Peyer's patch (tissue), 4 donors: Measurements from ENCODE around the gene PSMD8. TPM values are rescaled to one million over a fixed set of nuclear protein-coding genes. Genes with fewer than 3 reads are reported as not detected.

ENCODE experiments used
- total RNA-seq, 4 donors: library from RNA; depleted of rRNA; stranded (reverse); fragments of >200 nt; gene quantifications; one replicate each; pipeline ENCODE4 v1.1.0, GENCODE V29; 2016

The PSMD8 gene
- total RNA-seq, 4 donors from 2014 or later, result 118 to 211 (median 164) TPM

Other genes with a start within 250 kb of the PSMD8 start
- gene DPF1, start 150.3 kb upstream of the PSMD8 start, total RNA-seq, result not detected
- 10 to 100 TPM in 2 of 4 donors, 1 to 10 TPM in 2; 8.2 to 28.1 (median 17.7) TPM for gene PPP1R14A, start 118.2 kb upstream of the PSMD8 start, total RNA-seq
- 1,000 to 10,000 TPM in 2 of 4 donors, 100 to 1,000 TPM in 2; 158 to 1,321 (median 873) TPM for gene SPINT2, start 110.0 kb upstream of the PSMD8 start, total RNA-seq
- gene C19orf33, start 70.3 kb upstream of the PSMD8 start, total RNA-seq, result 100 to 1,000 TPM in 3 of 4 donors, 10 to 100 TPM in 1; 39.6 to 444 (median 348) TPM
- 10 to 100 TPM; 11.6 to 31.4 (median 15.0) TPM for gene YIF1B, start 58.6 kb upstream of the PSMD8 start, total RNA-seq
- gene KCNK6, start 54.7 kb upstream of the PSMD8 start, total RNA-seq, result 10 to 100 TPM in 2 of 4 donors, 1 to 10 TPM in 2; 7.4 to 19.3 (median 12.3) TPM
- gene CATSPERG, start 38.7 kb upstream of the PSMD8 start, total RNA-seq, result 10 to 100 TPM in 3 of 4 donors, 1 to 10 TPM in 1; 5.0 to 51.0 (median 22.8) TPM
- 10 to 100 TPM in 1 of 4 donors, 1 to 10 TPM in 3; 2.5 to 10.1 (median 6.2) TPM for gene GGN, start 13.5 kb downstream of the PSMD8 start, total RNA-seq
- gene SPRED3, start 14.1 kb downstream of the PSMD8 start, total RNA-seq, result 1 to 10 TPM in 2 of 4 donors, under 1 TPM in 1, not detected in 1; 0.88 to 5.9 (median 2.4) TPM
- 10 to 100 TPM; 28.9 to 76.8 (median 48.1) TPM for gene FAM98C, start 28.5 kb downstream of the PSMD8 start, total RNA-seq
- 1 to 10 TPM in 2 of 4 donors, under 1 TPM in 2; 0.70 to 9.1 (median 1.7) TPM for gene RASGRP4, start 51.6 kb downstream of the PSMD8 start, total RNA-seq
- 1 to 10 TPM in 3 of 4 donors, under 1 TPM in 1; 0.35 to 4.6 (median 3.4) TPM for gene RYR1, start 59.1 kb downstream of the PSMD8 start, total RNA-seq
- gene MAP4K1, start 243.4 kb downstream of the PSMD8 start, total RNA-seq, result 100 to 1,000 TPM in 1 of 4 donors, 10 to 100 TPM in 1, 1 to 10 TPM in 2; 7.0 to 116 (median 10.4) TPM
- gene EIF3K, start 244.6 kb downstream of the PSMD8 start, total RNA-seq, result 100 to 1,000 TPM; 314 to 442 (median 369) TPM